Hematopoietic multipotent progenitor cell treated with erythropoietin and hydrocortisone succinate and interleukin-3 and kit ligand, for 8 days (in vitro differentiated cells): ENCODE results near the gene RAPGEF6.
"Not testable (repeated sequence)": the region's sequence is repeated elsewhere in the genome, so short reads cannot be mapped to it uniquely, and the experiment has no call there.

Experiments used
- DNase-seq: peaks from one replicate; pipeline ENCODE4 v3.0.0-alpha.2; 2015

The RAPGEF6 gene

GRCh38 chr5:131605086-131605485 lies 29.9 kb downstream of the RAPGEF6 start:
- no peak for DNase-seq

- no peak for DNase-seq
Measured at GRCh38 chr5:131595088-131596033, 39.7 kb downstream of the RAPGEF6 start.

GRCh38 chr5:131593921-131594320 lies 41.1 kb downstream of the RAPGEF6 start:
- DNase-seq, result no peak

- DNase-seq, result not testable (repeated sequence)
Measured at GRCh38 chr5:131593436-131593835, 41.6 kb downstream of the RAPGEF6 start.

GRCh38 chr5:131589510-131590348 lies 45.3 kb downstream of the RAPGEF6 start:
- peak; percentile 70 for DNase-seq

GRCh38 chr5:131587541-131587940 lies 47.5 kb downstream of the RAPGEF6 start:
- no peak for DNase-seq

- no peak for DNase-seq
Measured at GRCh38 chr5:131581702-131582101, 53.3 kb downstream of the RAPGEF6 start.

- DNase-seq, result no peak
Measured at GRCh38 chr5:131579917-131580671, 54.9 kb downstream of the RAPGEF6 start.

GRCh38 chr5:131575660-131576227 lies 59.3 kb downstream of the RAPGEF6 start:
- no peak for DNase-seq

- no peak for DNase-seq
Measured at GRCh38 chr5:131571669-131572168, 63.3 kb downstream of the RAPGEF6 start.

- no peak for DNase-seq
Measured at GRCh38 chr5:131570757-131571156, 64.3 kb downstream of the RAPGEF6 start.

- DNase-seq, result no peak
Measured at GRCh38 chr5:131564229-131564652, 70.8 kb downstream of the RAPGEF6 start.

- no peak for DNase-seq
Measured at GRCh38 chr5:131563434-131564228, 71.4 kb downstream of the RAPGEF6 start.

GRCh38 chr5:131550606-131551005 lies 84.4 kb downstream of the RAPGEF6 start:
- no peak for DNase-seq

GRCh38 chr5:131548176-131548575 lies 86.9 kb downstream of the RAPGEF6 start:
- DNase-seq, result no peak

GRCh38 chr5:131545845-131546244 lies 89.2 kb downstream of the RAPGEF6 start:
- DNase-seq, result no peak

GRCh38 chr5:131542723-131543122 lies 92.3 kb downstream of the RAPGEF6 start:
- no peak for DNase-seq

GRCh38 chr5:131541762-131542161 lies 93.3 kb downstream of the RAPGEF6 start:
- no peak for DNase-seq

- DNase-seq, result no peak
Measured at GRCh38 chr5:131541071-131541470, 94.0 kb downstream of the RAPGEF6 start.

GRCh38 chr5:131539251-131539650 lies 95.8 kb downstream of the RAPGEF6 start:
- DNase-seq, result no peak

- no peak for DNase-seq
Measured at GRCh38 chr5:131538177-131538593, 96.8 kb downstream of the RAPGEF6 start.
